AG09319 (cell line): ENCODE measurements around the gene BMP8B.
A peak's percentile ranks its signal among the peaks of the same experiment; 100 is the strongest.
"Not testable (repeated sequence)": the region's sequence is repeated elsewhere in the genome, so short reads cannot be mapped to it uniquely, and the experiment has no call there.

Experiments used
- DNase-seq: peaks from one replicate; pipeline ENCODE4 v3.0.0-alpha.2; 2010; ENCODE audit warnings: low read depth; ENCODE audit errors: extremely low read depth
- TF ChIP-seq, protein P1 (sequence below): IDR thresholded peaks from 2 replicates; pipeline ENCODE4 v1.5.1; 2011; ENCODE audit warnings: low read depth, mild to moderate bottlenecking, inconsistent platforms, low read length, moderate library complexity

BMP8B gene

DNA sequence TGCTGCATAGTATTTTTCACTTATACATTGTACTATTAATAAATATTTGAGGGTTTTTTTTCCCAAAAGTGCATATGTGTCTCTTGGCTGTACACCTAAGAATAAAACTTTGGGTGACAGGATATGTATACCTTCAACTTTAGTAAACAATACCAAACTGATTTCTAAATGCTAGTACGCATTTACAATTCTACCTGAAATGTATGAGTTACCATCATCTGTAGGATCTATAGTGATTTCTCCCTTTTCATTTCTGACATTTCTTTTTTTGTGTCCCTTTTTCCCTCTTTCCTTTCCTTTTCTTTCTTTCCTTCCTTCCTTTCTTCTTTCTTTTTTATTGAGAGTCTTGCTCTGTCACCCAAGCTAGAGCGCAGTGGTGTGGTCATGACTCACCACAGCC, 16.7 kb upstream of the BMP8B start:
- TF ChIP-seq, protein P1, sequence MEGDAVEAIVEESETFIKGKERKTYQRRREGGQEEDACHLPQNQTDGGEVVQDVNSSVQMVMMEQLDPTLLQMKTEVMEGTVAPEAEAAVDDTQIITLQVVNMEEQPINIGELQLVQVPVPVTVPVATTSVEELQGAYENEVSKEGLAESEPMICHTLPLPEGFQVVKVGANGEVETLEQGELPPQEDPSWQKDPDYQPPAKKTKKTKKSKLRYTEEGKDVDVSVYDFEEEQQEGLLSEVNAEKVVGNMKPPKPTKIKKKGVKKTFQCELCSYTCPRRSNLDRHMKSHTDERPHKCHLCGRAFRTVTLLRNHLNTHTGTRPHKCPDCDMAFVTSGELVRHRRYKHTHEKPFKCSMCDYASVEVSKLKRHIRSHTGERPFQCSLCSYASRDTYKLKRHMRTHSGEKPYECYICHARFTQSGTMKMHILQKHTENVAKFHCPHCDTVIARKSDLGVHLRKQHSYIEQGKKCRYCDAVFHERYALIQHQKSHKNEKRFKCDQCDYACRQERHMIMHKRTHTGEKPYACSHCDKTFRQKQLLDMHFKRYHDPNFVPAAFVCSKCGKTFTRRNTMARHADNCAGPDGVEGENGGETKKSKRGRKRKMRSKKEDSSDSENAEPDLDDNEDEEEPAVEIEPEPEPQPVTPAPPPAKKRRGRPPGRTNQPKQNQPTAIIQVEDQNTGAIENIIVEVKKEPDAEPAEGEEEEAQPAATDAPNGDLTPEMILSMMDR = no peak
- no peak for DNase-seq

DNA sequence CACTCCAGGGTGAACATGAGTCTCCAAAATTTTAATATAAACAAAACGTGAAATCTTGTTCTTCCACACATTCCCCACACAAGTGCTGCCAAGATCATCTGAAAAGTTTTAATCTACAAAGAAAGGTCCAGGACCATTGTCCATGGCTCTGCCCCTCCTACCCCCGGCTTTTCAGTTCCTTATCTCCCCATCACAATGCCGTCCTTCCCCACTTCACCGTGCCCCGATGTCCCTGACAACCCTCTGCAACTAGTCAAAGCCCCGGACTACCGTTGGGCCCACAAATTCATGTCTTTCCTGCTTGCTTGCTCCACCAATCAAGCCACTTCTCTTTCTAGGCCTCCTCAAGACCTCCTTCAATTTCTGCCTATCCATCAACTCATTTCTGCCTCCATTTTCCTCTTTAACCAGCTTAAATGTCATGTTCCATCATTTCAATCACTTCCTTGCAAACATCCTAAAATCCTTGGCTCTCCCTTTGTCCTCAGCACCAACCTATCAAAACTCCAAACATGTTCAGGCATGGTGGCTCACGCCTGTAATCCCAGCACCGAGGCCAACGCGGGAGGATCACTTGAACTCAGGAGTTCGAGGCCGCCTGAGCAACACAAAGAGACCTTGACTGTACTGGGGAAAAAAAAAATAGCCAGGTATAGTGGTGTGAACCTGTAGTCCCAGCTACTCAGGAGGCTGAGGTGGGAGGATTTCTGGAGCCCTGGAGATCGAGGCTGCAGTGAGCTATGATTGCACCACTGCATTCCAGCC, 14.0 kb upstream of the BMP8B start:
- DNase-seq = no peak
- TF ChIP-seq, protein P1 = no peak

DNA sequence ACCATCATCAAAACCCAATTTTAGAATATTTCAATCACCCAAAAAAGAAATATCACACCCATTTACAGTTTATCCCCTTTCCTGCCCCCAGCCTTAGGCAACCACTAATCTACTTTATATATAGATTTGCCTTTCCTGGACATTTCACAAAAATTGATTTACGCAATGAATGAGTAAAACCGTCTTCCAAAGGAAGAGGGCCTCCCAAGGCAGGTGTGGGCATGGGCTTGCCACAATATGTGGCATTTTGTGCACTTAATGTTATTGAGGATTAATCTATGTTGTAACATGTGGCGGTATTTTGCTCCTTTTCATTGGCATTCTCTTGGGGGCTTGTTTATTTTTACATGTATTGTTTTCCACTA, 11.8 kb upstream of the BMP8B start:
- TF ChIP-seq, protein P1 = no peak
- no peak for DNase-seq

DNA sequence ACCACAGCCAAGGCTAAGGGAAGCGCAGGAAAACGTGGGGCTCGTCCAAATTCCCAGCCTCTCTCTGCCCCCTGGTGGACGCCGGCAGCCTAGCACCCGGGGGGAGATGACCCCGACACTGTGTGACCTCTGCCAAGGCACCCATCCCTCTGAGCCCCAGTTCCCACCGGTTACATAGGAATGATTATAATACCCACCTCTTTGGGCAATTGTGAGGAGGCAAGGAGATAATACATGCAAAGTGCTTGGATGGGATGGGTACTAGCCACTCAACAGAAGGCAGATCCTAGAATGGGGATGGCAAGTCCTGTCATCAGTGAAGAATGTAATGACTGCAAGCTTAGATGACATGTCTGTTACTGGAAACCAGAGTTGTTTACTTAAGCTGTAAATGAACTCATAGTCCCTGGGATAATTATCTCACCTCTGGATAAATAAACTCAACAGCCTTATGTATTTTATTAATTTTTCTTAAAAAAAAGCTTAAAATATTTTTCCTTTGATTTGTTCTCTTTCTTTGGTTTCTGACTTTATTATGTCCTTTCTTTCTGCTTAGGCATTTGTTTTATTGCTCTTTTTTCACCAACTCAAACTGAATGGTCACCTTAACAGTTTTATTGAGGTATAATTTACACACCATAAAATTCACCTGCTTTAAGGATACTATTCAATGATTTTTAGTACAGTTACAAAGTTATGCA, 11.3 kb upstream of the BMP8B start:
- TF ChIP-seq, protein P1 = peak; percentile 64
- DNase-seq = no peak

DNA sequence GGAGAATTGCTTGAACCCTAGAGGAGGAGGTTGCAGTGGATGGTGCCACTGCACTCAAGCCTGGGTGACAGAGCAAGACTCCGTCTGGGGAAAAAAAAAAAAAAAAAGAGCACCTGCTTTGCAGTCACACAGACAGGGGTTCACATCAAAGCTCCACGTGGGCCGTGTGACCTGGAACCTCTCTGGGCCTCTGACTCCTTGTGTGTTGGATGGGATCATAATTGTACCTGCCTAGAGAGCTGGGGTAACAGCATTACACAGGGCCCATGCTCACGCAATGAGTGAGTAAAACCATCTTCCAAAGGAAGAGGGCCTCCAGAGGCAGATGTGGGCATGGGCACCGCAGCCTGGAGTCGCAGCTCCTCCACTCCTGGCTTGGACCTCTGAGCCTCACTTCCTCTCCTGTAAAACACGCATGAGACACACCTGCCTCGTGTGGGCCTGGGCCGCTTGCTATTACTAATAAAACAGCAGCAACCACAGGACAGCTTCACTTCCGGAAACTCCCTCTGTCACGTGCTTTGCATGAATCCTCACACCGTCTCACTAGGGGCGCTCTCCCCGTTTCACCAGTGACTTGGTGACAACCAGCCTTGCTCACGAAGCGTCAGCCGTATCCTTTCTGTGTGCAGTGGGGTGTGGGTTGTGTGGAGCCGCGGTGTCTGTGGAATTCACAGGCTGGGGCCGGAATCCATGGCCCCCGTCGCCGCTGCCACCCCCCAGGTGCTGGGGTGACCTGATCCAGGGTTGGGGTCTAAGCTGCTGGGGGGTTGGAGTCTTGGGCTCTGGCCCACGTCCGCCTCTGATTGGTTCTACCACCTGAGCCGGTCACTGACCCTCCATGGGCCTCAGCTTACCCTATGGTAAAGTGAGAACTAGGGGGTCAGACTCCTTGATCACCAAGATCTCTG, 10.4 kb upstream of the BMP8B start:
- not testable (repeated sequence) for DNase-seq

DNA sequence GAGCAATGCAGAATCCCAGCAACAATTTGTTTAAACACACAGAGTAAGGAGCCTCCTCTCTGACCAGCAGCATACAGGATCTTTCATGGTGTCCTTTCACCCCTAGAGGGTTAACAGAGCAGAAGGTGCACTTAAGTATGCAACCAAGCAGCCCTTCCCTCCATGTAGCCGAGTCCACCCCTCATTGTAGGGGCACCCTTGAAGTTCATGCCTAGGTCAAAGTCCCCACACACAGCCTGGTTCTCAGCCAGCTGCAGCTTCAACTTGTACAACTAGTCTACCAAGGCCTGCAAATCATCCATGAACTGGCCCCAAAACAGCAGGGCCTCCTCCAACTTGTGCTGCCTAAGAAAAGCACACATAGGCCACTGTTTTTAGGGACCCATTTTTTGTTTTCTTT, 7.0 kb upstream of the BMP8B start:
- TF ChIP-seq, protein P1 = no peak

DNA sequence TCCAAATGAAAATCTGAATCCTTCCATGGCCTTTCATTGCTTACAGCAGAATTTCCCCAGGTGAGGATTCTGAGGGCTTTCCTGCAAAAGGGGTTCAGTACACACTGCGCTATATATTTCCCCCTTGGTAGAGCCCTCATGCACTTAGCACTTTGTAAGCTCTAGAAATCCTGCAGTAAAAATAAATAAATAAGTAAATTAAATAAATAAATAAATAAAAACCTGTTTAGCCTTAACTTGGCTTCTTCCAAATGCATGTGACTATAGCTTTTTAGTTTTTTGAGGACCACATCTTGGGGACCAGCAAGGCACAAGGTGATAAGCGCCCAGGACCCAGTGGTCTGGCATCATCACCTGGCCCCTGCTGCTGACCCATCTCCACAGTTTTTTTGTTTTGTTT, 3.2 kb upstream of the BMP8B start:
- TF ChIP-seq, protein P1 = no peak
- no peak for DNase-seq

More for the DNA sequence above, 7.0 kb upstream of the BMP8B start:
- no peak for DNase-seq
